MM.1S (cell line): ENCODE measurements around the gene SLC66A3.

Source experiments
- DNase-seq: peaks from one replicate; pipeline ENCODE4 v3.0.0-alpha.2; 2015
- H2AFZ ChIP-seq: fragments of 300-600 bp; sonication (generic); 2 replicates; pipeline ENCODE4 v1.6.0; 2016; ENCODE audit warnings: antibody characterized with exemption, low read length
- H3F3A ChIP-seq: fragments of 300-600 bp; sonication (generic); 2 replicates; pipeline ENCODE4 v1.6.1; 2016; ENCODE audit warnings: mild to moderate bottlenecking, antibody characterized with exemption, low read length, moderate library complexity, mixed read lengths; ENCODE audit not compliant: insufficient read depth
- H3K27ac ChIP-seq: fragments of 300-600 bp; sonication (generic); 2 replicates; pipeline ENCODE4 v1.5.1; 2016; ENCODE audit warnings: mild to moderate bottlenecking, low read length
- H3K27me3 ChIP-seq: fragments of 300-600 bp; sonication (generic); replicated peaks from 2 replicates; pipeline ENCODE4 v1.6.0; 2016; ENCODE audit warnings: low read length; ENCODE audit not compliant: insufficient read depth
- H3K36me3 ChIP-seq: fragments of 300-600 bp; sonication (generic); replicated peaks from 2 replicates; pipeline ENCODE4 v1.6.1; 2016; ENCODE audit warnings: mild to moderate bottlenecking, low read length, mixed read lengths; ENCODE audit not compliant: insufficient read depth
- H3K4me1 ChIP-seq: fragments of 300-600 bp; sonication (generic); 2 replicates; pipeline ENCODE4 v1.6.1; 2016; ENCODE audit warnings: low read length, mixed read lengths
- H3K4me2 ChIP-seq: fragments of 300-600 bp; sonication (generic); 2 replicates; pipeline ENCODE4 v1.6.0; 2016; ENCODE audit warnings: low read depth, low read length
- H3K4me3 ChIP-seq: fragments of 300-600 bp; sonication (generic); 2 replicates; pipeline ENCODE4 v1.5.1; 2016; ENCODE audit warnings: low read length, mixed read lengths
- H3K79me2 ChIP-seq: fragments of 300-600 bp; sonication (generic); 2 replicates; pipeline ENCODE4 v1.6.1; 2016; ENCODE audit warnings: mixed run types, low read length, mixed read lengths
- H3K9ac ChIP-seq: fragments of 300-600 bp; sonication (generic); 2 replicates; pipeline ENCODE4 v1.6.1; 2016; ENCODE audit warnings: low read length, mixed read lengths
- H3K9me2 ChIP-seq: fragments of 300-600 bp; sonication (generic); replicated peaks from 2 replicates; pipeline ENCODE4 v1.6.1; 2016; ENCODE audit warnings: mild to moderate bottlenecking, low read length, mixed read lengths; ENCODE audit not compliant: insufficient read depth
- H3K9me3 ChIP-seq: fragments of 300-600 bp; sonication (generic); replicated peaks from 2 replicates; pipeline ENCODE4 v1.6.1; 2016; ENCODE audit warnings: mild to moderate bottlenecking, low read length, mixed read lengths; ENCODE audit not compliant: insufficient read depth
- H4K20me1 ChIP-seq: fragments of 300-600 bp; sonication (generic); 2 replicates; pipeline ENCODE4 v1.6.1; 2016; ENCODE audit warnings: mild to moderate bottlenecking, low read length, moderate library complexity, mixed read lengths; ENCODE audit not compliant: insufficient read depth
- EZH2 ChIP-seq: fragments of 300-600 bp; sonication (generic); optimal IDR thresholded peaks from 2 replicates; pipeline ENCODE3; 2017; ENCODE audit warnings: low read depth, mild to moderate bottlenecking, antibody characterized with exemption, low read length, mixed read lengths
- EZH2phosphoT487 ChIP-seq: fragments of 300-600 bp; sonication (generic); IDR thresholded peaks from 2 replicates; pipeline ENCODE4 v1.6.1; 2018; ENCODE audit warnings: antibody characterized with exemption, low read length
- TF ChIP-seq, protein P1 (sequence below): fragments of 300-600 bp; sonication (generic); IDR thresholded peaks from 2 replicates; pipeline ENCODE4 v1.5.1; 2016; ENCODE audit warnings: antibody characterized with exemption, low read length, mixed read lengths

SLC66A3 gene

DNA sequence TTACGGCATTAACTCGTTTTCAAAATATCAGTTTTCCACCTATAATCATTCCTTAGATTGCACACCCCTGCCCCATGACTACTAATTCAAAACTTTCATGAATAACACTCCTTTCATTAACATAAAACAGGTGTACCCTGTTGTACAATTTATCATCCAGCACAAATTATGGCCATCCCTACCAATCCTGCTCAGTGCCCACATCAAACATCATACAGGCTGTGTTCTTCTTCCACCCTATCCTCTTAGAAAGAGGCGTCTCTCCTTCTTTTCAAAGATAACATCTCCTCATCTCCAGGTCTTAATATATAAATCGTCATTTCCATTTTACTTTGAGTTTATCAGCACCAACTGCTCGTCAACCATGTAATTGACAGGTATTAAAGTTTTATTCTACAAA, 67.6 kb downstream of the SLC66A3 start:
- no peaks in the 10 kb centered on the region for H4K20me1 ChIP-seq
- H2AFZ ChIP-seq: no peak overlapping the region
- DNase-seq: no peak
- H3K36me3 ChIP-seq: 0 out of 2 replicates have a peak, but pooled peaks cover 5% of the 10 kb centered on the region
- H3K4me2 ChIP-seq: no peak overlapping the region
- H3K9me3 ChIP-seq: no peaks in the 10 kb centered on the region
- no peak overlapping the region for H3K9ac ChIP-seq
- TF ChIP-seq, protein P1, sequence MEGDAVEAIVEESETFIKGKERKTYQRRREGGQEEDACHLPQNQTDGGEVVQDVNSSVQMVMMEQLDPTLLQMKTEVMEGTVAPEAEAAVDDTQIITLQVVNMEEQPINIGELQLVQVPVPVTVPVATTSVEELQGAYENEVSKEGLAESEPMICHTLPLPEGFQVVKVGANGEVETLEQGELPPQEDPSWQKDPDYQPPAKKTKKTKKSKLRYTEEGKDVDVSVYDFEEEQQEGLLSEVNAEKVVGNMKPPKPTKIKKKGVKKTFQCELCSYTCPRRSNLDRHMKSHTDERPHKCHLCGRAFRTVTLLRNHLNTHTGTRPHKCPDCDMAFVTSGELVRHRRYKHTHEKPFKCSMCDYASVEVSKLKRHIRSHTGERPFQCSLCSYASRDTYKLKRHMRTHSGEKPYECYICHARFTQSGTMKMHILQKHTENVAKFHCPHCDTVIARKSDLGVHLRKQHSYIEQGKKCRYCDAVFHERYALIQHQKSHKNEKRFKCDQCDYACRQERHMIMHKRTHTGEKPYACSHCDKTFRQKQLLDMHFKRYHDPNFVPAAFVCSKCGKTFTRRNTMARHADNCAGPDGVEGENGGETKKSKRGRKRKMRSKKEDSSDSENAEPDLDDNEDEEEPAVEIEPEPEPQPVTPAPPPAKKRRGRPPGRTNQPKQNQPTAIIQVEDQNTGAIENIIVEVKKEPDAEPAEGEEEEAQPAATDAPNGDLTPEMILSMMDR: no peak
- no peak for TF ChIP-seq EZH2phosphoT487
- no peak for TF ChIP-seq EZH2
- no peak overlapping the region for H3K4me3 ChIP-seq
- no peaks in the 10 kb centered on the region for H3K27me3 ChIP-seq
- H3K4me1 ChIP-seq: no peaks in the 10 kb centered on the region
- no peaks in the 10 kb centered on the region for H3K79me2 ChIP-seq
- no peaks in the 10 kb centered on the region for H3K9me2 ChIP-seq
- H3K27ac ChIP-seq: no peak overlapping the region
- no peaks in the 10 kb centered on the region for H3F3A ChIP-seq

DNA sequence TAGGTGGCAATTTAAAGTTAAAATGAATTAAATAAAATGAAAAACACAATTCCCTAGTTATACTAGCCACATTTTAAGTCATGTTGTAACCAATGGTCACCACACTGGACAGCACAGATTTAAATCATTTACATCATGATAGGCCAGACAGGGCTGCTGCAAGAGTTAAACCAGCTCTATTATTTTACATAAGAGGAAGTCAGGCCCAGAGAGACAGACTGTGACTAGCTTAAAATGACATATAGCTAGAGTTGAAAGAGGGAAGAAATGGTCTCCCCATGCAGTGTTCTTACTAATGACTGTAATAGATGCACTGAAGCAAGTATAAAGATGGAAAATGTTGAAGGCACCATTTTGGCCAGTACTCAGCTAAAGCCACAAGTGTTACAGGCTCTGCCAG, 69.6 kb downstream of the SLC66A3 start:
- Histone ChIP-seq H3K4me2 (no peak overlapping the region), H3K4me1 (no peaks in the 10 kb centered on the region), H3K36me3 (no peaks in the 10 kb centered on the region), H3K27ac (no peak overlapping the region), H3K9me2 (no peaks in the 10 kb centered on the region), H3F3A (no peaks in the 10 kb centered on the region), H3K9me3 (no peaks in the 10 kb centered on the region), H4K20me1 (no peaks in the 10 kb centered on the region), H2AFZ (no peak overlapping the region), H3K27me3 (no peaks in the 10 kb centered on the region), H3K9ac (no peak overlapping the region), H3K79me2 (no peaks in the 10 kb centered on the region), H3K4me3 (no peak overlapping the region)
- DNase-seq: no peak
- TF ChIP-seq, protein P1: no peak
- TF ChIP-seq EZH2: no peak
- no peak for TF ChIP-seq EZH2phosphoT487

DNA sequence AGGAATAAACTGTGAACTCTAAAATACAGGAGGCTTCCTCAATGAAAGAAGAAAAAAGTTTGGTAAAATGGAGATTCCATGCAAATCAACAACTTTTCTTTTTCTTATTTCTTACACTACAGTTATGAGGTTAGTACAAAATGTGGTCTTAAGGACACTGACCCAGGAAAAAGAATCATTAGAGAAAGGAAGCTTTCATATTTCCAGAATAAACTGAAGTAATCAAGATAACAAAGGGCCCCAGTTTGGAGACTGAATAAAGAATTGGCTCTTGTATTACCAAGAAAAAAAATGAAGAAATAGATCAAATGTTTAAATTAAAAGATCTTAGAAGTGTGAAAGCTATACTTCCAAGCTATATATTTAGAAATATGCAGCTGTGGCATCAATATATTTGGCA, 72.3 kb downstream of the SLC66A3 start:
- no peaks in the 10 kb centered on the region for H3F3A ChIP-seq
- no peaks in the 10 kb centered on the region for H3K79me2 ChIP-seq
- H3K9ac ChIP-seq: no peak overlapping the region
- H3K4me2 ChIP-seq: no peak overlapping the region
- TF ChIP-seq, protein P1: no peak
- TF ChIP-seq EZH2phosphoT487 (no peak), EZH2 (no peak)
- no peak overlapping the region for H2AFZ ChIP-seq
- H4K20me1 ChIP-seq: no peaks in the 10 kb centered on the region
- H3K4me3 ChIP-seq: no peak overlapping the region
- H3K27ac ChIP-seq: no peak overlapping the region
- no peak for DNase-seq
- no peaks in the 10 kb centered on the region for H3K27me3 ChIP-seq
- no peaks in the 10 kb centered on the region for H3K4me1 ChIP-seq
- H3K9me3 ChIP-seq: no peaks in the 10 kb centered on the region
- no peaks in the 10 kb centered on the region for H3K36me3 ChIP-seq
- H3K9me2 ChIP-seq: no peaks in the 10 kb centered on the region
